H9 (cell line): ENCODE measurements around the gene MGRN1. TPM values are rescaled to one million over a fixed set of nuclear protein-coding genes. Genes with fewer than 3 reads are reported as not detected.

Experiments
- DNase-seq: peaks from one replicate; pipeline ENCODE4 v3.0.0-alpha.2; 2017
- H2AFZ ChIP-seq: one replicate; pipeline ENCODE4 v1.6.1; 2013; ENCODE audit warnings: mild to moderate bottlenecking, low read length, control low read depth, moderate library complexity
- H2AK5ac ChIP-seq: 2 replicates; pipeline ENCODE4 v1.6.1; 2013; ENCODE audit warnings: low read length, control low read depth, mixed read lengths; ENCODE audit not compliant: insufficient read length
- H2BK120ac ChIP-seq: one replicate; pipeline ENCODE4 v1.6.1; 2013; ENCODE audit warnings: low read depth, mild to moderate bottlenecking, low read length, control low read depth, inconsistent platforms; ENCODE audit not compliant: poor library complexity, severe bottlenecking
- H2BK12ac ChIP-seq: 2 replicates; pipeline ENCODE4 v1.6.1; 2013; ENCODE audit warnings: low read length, control low read depth, mixed read lengths, low read depth; ENCODE audit not compliant: insufficient read length
- H2BK15ac ChIP-seq: 2 replicates; pipeline ENCODE4 v1.6.1; 2013; ENCODE audit warnings: low read depth, low read length, control low read depth
- H2BK20ac ChIP-seq: one replicate; pipeline ENCODE4 v1.6.1; 2013; ENCODE audit warnings: low read depth, mild to moderate bottlenecking, low read length, control low read depth, inconsistent platforms; ENCODE audit not compliant: poor library complexity, severe bottlenecking
- H2BK5ac ChIP-seq: 2 replicates; pipeline ENCODE4 v1.6.1; 2013; ENCODE audit warnings: low read length, control low read depth, mixed read lengths; ENCODE audit not compliant: insufficient read length
- H3K14ac ChIP-seq: 2 replicates; pipeline ENCODE4 v1.6.1; 2013; ENCODE audit warnings: low read length, control low read depth; ENCODE audit not compliant: insufficient read depth
- H3K18ac ChIP-seq: 2 replicates; pipeline ENCODE4 v1.6.1; 2013; ENCODE audit warnings: low read depth, mild to moderate bottlenecking, mixed read lengths, low read length, control low read depth; ENCODE audit not compliant: insufficient read length
- H3K23ac ChIP-seq: 2 replicates; pipeline ENCODE4 v1.6.1; 2013; ENCODE audit warnings: low read length, control low read depth, mixed read lengths, low read depth; ENCODE audit not compliant: insufficient read length
- H3K23me2 ChIP-seq: 2 replicates; pipeline ENCODE4 v1.6.1; 2013; ENCODE audit warnings: low read depth, mild to moderate bottlenecking, mixed read lengths, low read length, control low read depth; ENCODE audit not compliant: insufficient read length, poor library complexity, severe bottlenecking
- H3K27ac ChIP-seq: 2 replicates; pipeline ENCODE4 v1.5.1; 2013; ENCODE audit warnings: low read length, control low read depth, mixed read lengths, low read depth; ENCODE audit not compliant: insufficient read length
- H3K27me3 ChIP-seq: 2 replicates; pipeline ENCODE4 v1.6.1; 2013; ENCODE audit warnings: low read length, control low read depth, inconsistent platforms; ENCODE audit not compliant: insufficient read depth
- H3K4ac ChIP-seq: 2 replicates; pipeline ENCODE4 v1.6.1; 2013; ENCODE audit warnings: low read depth, mild to moderate bottlenecking, control low read depth, inconsistent platforms, low read length, moderate library complexity
- H3K4me1 ChIP-seq: 2 replicates; pipeline ENCODE4 v1.6.1; 2013; ENCODE audit warnings: low read length, control low read depth, inconsistent platforms; ENCODE audit not compliant: insufficient read depth
- H3K4me2 ChIP-seq: 2 replicates; pipeline ENCODE4 v1.6.1; 2013; ENCODE audit warnings: low read length, control low read depth, mixed read lengths; ENCODE audit not compliant: insufficient read length, insufficient read depth
- H3K56ac ChIP-seq: 2 replicates; pipeline ENCODE4 v1.6.1; 2013; ENCODE audit warnings: low read depth, mild to moderate bottlenecking, mixed read lengths, low read length, control low read depth; ENCODE audit not compliant: insufficient read length
- H3K79me1 ChIP-seq: 2 replicates; pipeline ENCODE4 v1.6.1; 2013; ENCODE audit warnings: low read depth, mild to moderate bottlenecking, moderate library complexity, low read length, control low read depth, inconsistent platforms; ENCODE audit not compliant: insufficient read depth, poor library complexity, severe bottlenecking
- H3K79me2 ChIP-seq: 2 replicates; pipeline ENCODE4 v1.6.1; 2013; ENCODE audit warnings: low read length, control low read depth, inconsistent platforms; ENCODE audit not compliant: insufficient read depth
- H3K9ac ChIP-seq: 2 replicates; pipeline ENCODE4 v1.6.1; 2013; ENCODE audit warnings: low read length, control low read depth, mixed read lengths; ENCODE audit not compliant: insufficient read length; ENCODE audit errors: extremely low read depth
- H3K9me3 ChIP-seq: one replicate; pipeline ENCODE4 v1.6.1; 2013; ENCODE audit warnings: low read depth, low read length, inconsistent platforms; ENCODE audit not compliant: control insufficient read depth
- H3T11ph ChIP-seq: one replicate; pipeline ENCODE4 v1.6.1; 2013; ENCODE audit warnings: mild to moderate bottlenecking, low read length, control low read depth, inconsistent platforms
- H4K20me1 ChIP-seq: one replicate; pipeline ENCODE4 v1.6.1; 2013; ENCODE audit not compliant: control insufficient read depth, insufficient read length, insufficient read depth
- H4K5ac ChIP-seq: 2 replicates; pipeline ENCODE4 v1.6.1; 2013; ENCODE audit warnings: low read depth, mild to moderate bottlenecking, mixed read lengths, low read length, control low read depth; ENCODE audit not compliant: insufficient read length
- H4K8ac ChIP-seq: replicated peaks from 2 replicates; pipeline ENCODE4 v1.6.1; 2013; ENCODE audit warnings: low read length, control low read depth, mixed read lengths, low read depth; ENCODE audit not compliant: insufficient read length
- H4K91ac ChIP-seq: 2 replicates; pipeline ENCODE4 v1.6.1; 2013; ENCODE audit warnings: low read depth, mild to moderate bottlenecking, moderate library complexity, mixed read lengths, low read length, control low read depth; ENCODE audit not compliant: insufficient read length
- H3K27ac Mint-ChIP-seq, 3 experiments: 2 replicates in 2 of 3; 3 replicates in 1 of 3; pipeline ENCODE4 v1.8.0; 2020 to 2021; ENCODE audit warnings: mixed read lengths in 3 of 3, mild to moderate bottlenecking in 1 of 3, moderate library complexity in 1 of 3
- H3K27me3 Mint-ChIP-seq: 2 replicates; pipeline ENCODE4 v1.8.0; 2021; ENCODE audit warnings: low read depth, mild to moderate bottlenecking, moderate library complexity, mixed read lengths
- H3K36me3 Mint-ChIP-seq, 3 experiments: 2 replicates in 2 of 3; 3 replicates in 1 of 3; pipeline ENCODE4 v1.8.0; 2020 to 2021; ENCODE audit warnings: low read depth in 3 of 3, mixed read lengths in 3 of 3; ENCODE audit not compliant: insufficient read depth in 1 of 3
- H3K4me1 Mint-ChIP-seq, 2 experiments: 2 replicates each; pipeline ENCODE4 v1.8.0; 2020; ENCODE audit warnings: mixed read lengths in 2 of 2
- H3K4me3 Mint-ChIP-seq, 2 experiments: 2 replicates in 1 of 2; 3 replicates in 1 of 2; pipeline ENCODE4 v1.8.0; 2020 to 2021; ENCODE audit warnings: mild to moderate bottlenecking in 2 of 2, mixed read lengths in 2 of 2, moderate library complexity in 1 of 2
- H3K9me3 Mint-ChIP-seq, 2 experiments: 2 replicates in 1 of 2; 3 replicates in 1 of 2; pipeline ENCODE4 v1.8.0; 2020; ENCODE audit warnings: mild to moderate bottlenecking in 2 of 2, mixed read lengths in 2 of 2, moderate library complexity in 1 of 2
- WGBS: extraction: QIAGEN DNeasy Blood & Tissue Kit; methylation state at CpG from one replicate; pipeline ENCODE4 v1.1.7; 2013; ENCODE audit warnings: missing lambda C conversion rate, low lambda C conversion rate, mixed read lengths; ENCODE audit not compliant: insufficient read length; ENCODE audit errors: extremely low coverage; 5-methylcytosine and 5-hydroxymethylcytosine counted together
- total RNA-seq: library from RNA; stranded (reverse); gene quantifications from 2 replicates; pipeline ENCODE4 v1.2.1, GENCODE V29; 2021
- TF ChIP-seq, protein P1 (sequence below): fragments of 200-600 bp; sonication (generic); conservative IDR thresholded peaks from 3 replicates; pipeline ENCODE4 v1.8.0; 2021; ENCODE audit warnings: antibody characterized with exemption, mild to moderate bottlenecking

Gene MGRN1
- total RNA-seq, 1 experiment from 2014 or later: 91.6 TPM

DNA sequence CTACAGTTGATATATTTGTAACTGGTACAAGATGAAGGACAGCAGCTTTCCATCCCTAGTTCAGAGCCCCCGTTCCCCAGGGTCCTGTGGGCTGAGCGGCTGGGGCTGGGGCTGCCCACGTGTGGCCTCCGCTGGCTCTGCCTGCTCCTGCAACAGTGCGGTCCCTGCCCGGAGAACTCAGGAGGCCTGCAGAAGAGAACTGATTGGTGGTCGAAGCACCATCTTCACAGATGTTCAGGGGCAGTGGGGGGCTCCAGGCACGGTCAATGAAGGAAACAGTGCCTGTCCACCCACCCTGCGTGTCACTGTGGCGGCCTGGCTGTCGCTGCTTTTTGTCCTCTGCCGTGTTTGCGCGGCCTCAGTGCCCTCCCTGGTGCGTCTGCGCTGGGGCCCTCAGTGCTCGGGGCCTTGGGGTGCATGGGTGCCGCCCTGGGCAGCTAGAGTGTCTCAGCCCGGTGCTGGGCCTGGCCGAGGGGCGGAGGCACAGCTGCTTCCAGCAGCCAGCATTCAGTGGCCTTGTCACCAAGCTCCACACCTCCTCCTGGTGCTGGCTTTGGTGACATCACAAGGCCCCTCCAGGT is 64.6 kb downstream of the MGRN1 start:
- Histone ChIP-seq H2BK20ac (no peak overlapping the region), H2BK120ac (no peak overlapping the region), H3K27me3 (no peaks in the 10 kb centered on the region), H3K18ac (no peak overlapping the region), H3K23ac (no peak overlapping the region), H3K4ac (no peak overlapping the region), H3K9me3 (no peaks in the 10 kb centered on the region), H2BK15ac (no peak overlapping the region), H4K8ac (no peak overlapping the region), H2BK5ac (no peak overlapping the region), H2AFZ (no peak overlapping the region), H3K23me2 (peaks cover 3% of the 10 kb centered on the region), H4K91ac (no peak overlapping the region), H3K4me2 (no peak overlapping the region), H3K56ac (no peak overlapping the region), H2AK5ac (no peak overlapping the region), H3K4me1 (no peaks in the 10 kb centered on the region), H3K79me2 (no peaks in the 10 kb centered on the region), H3K79me1 (no peaks in the 10 kb centered on the region), H3K9ac (no peak overlapping the region), H4K5ac (no peak overlapping the region), H4K20me1 (no peaks in the 10 kb centered on the region), H3T11ph (no peak overlapping the region), H3K27ac (no peak overlapping the region), H3K14ac (no peak overlapping the region), H2BK12ac (no peak overlapping the region)
- no CpG with 5 or more reads among the region's 21 CpGs for WGBS
- Mint-ChIP-seq H3K9me3 (no peaks in the 10 kb centered on the region), H3K27ac (no peak overlapping the region), H3K4me1 (peaks cover 2 to 3% of the 10 kb centered on the region in 2 experiments; a peak in 2 of 4 replicates), H3K27me3 (peaks cover 2% of the 10 kb centered on the region; the same call in 1 of the 2 replicates), H3K36me3 (peaks cover 1 to 27% (median 26%) of the 10 kb centered on the region in 3 experiments; a peak in 6 of 7 replicates), H3K4me3 (no peak overlapping the region; a peak in 1 of 5 replicates)
- no peak for DNase-seq
- TF ChIP-seq, protein P1, sequence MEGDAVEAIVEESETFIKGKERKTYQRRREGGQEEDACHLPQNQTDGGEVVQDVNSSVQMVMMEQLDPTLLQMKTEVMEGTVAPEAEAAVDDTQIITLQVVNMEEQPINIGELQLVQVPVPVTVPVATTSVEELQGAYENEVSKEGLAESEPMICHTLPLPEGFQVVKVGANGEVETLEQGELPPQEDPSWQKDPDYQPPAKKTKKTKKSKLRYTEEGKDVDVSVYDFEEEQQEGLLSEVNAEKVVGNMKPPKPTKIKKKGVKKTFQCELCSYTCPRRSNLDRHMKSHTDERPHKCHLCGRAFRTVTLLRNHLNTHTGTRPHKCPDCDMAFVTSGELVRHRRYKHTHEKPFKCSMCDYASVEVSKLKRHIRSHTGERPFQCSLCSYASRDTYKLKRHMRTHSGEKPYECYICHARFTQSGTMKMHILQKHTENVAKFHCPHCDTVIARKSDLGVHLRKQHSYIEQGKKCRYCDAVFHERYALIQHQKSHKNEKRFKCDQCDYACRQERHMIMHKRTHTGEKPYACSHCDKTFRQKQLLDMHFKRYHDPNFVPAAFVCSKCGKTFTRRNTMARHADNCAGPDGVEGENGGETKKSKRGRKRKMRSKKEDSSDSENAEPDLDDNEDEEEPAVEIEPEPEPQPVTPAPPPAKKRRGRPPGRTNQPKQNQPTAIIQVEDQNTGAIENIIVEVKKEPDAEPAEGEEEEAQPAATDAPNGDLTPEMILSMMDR: no peak
